Body of pancreas (tissue), 4 donors: ENCODE data around the gene ERC1.

Experiments used
- POLR2A ChIP-seq, 3 donors: fragments of 450-650 bp; IDR thresholded peaks; one replicate each; pipeline ENCODE4 v1.6.1; 2016; ENCODE audit warnings: antibody characterized with exemption in 3 of 3, mild to moderate bottlenecking in 2 of 3
- TF ChIP-seq, protein P1 (sequence below), 7 experiments: fragments of 450-650 bp in 4 of 7; fragments of 200-600 bp in 3 of 7; sonication (generic) in 3 of 7; IDR thresholded peaks; one replicate each; pipeline ENCODE4 v1.5.1; 2016 to 2019; ENCODE audit warnings: antibody characterized with exemption in 7 of 7

DNA sequence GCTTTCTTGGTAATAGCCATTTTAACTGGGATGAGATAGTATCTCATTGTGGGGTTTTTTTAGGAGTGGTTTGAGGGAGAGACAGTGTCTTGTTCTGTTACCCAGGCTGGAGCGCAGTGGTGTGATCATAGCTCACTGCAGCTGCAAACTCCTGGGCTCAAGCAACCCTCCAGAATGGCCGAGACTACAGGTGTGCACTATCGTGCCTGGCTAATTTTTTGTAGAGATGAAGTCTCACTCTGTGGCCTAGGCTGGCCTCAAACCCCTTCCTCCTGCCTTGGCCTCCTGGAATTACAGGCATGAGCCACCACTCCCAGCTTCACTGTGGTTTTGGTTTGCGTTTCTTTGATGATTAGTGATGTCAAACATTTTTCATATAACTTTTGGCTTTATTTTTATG, 293.6 kb downstream of the ERC1 start:
- TF ChIP-seq, protein P1, sequence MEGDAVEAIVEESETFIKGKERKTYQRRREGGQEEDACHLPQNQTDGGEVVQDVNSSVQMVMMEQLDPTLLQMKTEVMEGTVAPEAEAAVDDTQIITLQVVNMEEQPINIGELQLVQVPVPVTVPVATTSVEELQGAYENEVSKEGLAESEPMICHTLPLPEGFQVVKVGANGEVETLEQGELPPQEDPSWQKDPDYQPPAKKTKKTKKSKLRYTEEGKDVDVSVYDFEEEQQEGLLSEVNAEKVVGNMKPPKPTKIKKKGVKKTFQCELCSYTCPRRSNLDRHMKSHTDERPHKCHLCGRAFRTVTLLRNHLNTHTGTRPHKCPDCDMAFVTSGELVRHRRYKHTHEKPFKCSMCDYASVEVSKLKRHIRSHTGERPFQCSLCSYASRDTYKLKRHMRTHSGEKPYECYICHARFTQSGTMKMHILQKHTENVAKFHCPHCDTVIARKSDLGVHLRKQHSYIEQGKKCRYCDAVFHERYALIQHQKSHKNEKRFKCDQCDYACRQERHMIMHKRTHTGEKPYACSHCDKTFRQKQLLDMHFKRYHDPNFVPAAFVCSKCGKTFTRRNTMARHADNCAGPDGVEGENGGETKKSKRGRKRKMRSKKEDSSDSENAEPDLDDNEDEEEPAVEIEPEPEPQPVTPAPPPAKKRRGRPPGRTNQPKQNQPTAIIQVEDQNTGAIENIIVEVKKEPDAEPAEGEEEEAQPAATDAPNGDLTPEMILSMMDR (IDR thresholded peaks at IDR 0.05), result no peak
- no peak for TF ChIP-seq POLR2A (IDR thresholded peaks at IDR 0.05)
